Right kidney (tissue), 1 donor: Measurements from ENCODE around the gene NPC1L1.
"Not testable (repeated sequence)": the region's sequence is repeated elsewhere in the genome, so short reads cannot be mapped to it uniquely, and the experiment has no call there.

ENCODE experiments used
- DNase-seq: peaks from one replicate; pipeline ENCODE4 v3.0.0-alpha.2; 2016

Gene NPC1L1

DNA sequence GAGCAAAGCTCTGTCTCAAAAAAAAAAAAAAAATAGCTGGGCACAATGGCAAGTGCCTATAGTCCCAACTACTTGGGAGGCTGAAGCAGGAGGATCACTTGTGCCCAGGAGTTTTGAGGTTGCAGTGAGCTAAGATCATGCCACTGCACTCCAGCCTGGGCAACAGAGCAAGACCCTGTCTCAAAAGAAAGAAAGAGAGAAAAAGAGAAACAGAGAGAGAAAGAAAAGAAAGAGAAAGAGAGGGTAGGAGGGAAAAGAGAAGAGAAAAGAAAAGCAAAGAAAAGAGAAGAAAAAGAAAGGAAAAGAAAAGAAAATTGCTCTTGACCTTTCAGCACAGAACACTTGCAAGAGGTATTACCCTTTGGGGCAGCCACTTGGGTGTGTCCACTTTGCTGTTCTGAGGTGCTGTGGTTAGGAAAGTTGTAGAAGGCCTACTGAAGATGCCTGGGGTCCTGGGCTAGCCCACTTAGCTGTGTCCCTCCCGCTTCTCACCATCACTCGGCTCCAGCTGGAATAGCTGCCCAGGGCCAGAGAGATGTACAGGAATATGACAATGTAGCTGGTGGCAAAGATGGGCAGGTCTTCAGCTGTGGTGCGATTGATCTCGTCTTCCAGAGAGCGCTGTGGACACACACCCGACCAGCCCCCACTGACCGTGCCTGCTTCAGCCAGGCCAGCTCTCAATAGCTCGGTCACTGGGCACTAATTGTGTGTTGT is 5.6 kb downstream of the NPC1L1 start:
- DNase-seq: no peak

DNA sequence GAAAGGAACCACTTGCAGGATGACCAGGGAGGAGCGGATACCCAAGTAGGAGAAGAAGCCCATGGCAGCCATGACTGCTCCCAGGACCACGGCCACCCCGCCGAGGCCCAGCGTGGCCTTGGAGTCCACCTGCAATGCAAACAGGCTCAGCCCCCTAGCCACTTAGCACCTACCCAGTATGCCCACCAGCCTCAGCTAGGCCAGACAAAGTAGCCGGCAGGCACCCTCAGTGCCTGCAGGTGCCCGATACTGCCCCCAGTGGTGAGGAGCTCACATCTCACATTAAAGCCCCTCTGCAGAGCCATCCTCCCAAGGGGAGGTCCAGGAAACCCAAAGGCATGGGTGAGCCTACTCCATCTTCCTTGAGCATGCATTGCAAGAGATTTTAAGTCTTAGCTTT is 6.6 kb downstream of the NPC1L1 start:
- DNase-seq: no peak

DNA sequence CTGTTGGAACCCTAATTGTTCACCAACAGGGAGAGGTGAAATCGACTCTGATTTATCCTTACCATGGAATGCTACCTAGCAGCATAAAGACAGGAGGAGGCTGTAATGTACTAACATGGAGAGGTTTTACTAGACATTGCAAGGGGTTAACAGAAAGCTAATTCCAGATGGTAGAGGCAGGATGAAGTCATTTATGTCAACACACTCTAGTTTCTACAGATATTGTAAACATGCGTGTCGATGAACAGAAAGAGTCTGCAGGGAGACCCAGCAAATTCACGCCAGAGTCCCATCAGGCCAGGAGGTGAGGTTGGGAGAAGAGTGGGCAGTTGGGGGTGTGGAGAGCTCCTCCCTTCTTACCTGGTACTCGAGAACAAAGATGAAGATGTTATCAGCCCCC is 7.0 kb downstream of the NPC1L1 start:
- no peak for DNase-seq

DNA sequence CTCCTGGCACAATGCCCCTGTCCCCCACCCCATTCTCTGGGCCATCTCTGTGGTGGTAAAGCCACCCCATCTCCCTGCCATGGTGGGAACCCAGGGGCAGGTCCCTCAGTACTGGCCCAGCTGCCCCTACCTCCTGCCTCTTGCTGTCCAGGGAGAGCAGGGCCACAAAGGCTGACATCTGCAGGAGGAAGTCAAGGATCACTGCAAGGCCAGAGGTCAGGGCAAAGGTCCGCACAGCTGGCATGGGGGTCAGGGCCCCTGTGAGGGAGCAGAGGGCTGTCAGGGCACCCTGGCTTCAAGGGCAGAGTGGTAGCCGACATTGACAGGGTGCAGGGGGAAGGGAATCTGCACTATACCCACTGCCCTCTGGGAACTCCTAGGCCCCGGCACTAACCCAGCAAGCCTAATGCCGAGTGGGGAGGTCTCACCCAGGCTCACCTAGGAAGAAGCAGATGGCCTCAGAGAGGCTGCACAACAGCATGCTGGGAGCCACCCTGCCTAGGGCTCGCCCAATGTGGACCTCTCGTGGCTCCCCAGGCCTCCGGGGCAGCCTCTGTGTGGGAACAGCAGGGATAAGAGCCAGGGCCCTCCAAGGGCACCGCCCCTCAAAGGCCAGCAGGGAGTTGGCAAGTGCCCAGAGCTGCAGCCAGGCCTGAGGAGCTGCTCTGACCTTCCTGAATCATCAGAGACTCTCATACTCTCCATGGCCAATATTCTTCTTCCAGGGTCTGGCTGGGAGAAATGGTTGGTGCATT is 7.7 kb downstream of the NPC1L1 start:
- no peak for DNase-seq

DNA sequence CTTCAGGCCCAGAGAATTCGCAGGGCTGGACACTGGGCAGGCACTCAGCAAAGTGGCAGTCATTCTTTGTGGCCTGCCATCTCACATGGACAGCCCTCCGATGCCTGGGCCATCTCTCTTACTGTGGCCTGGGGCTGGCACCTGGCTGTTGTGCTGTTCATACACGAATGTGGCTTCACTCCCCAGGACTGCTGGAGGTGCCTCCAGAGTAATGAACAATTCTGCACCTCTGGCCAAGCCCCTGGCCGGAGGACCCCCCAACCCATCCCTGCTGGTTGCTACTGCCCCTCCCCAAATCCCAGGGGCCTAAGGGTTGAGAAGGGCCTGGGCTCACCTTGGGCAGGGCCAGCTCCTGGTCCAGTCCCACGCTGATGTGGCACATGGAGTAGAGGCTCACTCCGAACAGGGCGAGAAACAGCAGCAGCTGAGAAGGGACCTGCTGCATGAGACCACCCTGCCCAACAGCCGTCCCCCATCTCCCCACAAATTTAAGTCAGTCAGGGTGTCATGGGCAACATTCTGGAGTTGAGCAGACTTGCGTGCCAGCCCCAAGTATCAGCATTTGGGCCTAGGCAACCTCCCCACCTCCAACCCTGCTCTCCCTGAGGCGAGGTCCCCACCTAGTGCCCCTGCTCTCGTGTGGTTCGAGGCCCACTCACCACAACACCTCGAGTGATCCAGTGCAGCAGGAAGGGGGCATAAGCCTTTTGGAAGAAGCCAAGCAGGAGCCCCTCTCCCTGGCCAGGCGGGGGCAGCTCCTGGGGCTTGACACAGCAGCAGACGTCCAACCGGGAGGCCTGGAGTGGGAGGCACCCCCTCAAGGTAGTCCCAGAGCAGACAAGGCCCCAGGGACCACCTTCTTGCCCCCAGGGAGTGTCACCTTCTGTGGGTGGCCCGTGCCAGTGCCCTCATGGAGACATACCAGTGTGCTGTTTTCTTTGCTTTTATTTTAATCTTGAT is 9.4 kb downstream of the NPC1L1 start:
- DNase-seq: no peak

DNA sequence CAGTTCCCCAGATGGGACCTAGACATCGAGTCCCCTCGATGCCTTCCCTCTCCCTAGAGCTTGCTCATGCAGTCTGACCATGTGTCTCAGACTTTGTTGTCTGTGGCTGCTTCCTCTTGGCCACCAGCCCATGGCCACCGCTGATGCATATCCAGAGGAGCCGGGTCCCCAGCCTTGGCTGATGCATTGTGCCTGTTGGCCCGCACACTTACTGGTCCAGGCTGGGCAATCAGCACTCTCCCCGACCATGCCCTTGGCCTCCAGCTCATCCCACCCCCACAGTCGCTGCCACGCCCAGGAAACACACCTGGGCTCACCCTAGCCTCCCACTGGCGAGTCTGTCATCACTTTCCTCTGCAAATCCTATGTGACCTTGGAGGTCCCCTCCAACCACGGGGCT is 10.1 kb downstream of the NPC1L1 start:
- no peak for DNase-seq

DNA sequence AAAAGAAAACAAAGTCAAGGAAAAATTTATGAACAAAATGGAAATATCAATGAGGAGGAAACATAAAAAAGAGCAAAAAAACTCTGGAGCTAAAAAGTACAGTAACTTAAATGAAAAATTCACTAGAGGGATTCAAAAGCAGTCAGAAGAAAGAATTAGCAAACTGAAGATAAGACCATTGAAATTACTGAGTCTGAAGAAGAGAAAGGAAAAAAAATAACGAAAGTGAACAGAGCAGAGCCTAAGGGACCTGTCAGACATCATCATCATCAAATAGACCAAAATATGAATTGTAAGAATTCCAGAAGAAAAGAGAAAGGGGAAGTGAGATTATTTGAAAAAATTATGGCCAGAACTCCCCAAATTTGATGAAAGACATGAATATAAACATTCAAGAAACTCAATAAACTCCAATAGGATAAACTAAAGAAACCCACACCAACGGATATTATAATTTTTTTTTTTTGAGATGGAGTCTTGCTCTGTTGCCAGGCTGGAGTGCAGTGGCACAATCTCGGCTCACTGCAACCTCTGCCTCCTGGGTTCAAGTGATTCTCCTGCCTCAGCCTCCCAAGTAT is 16.2 kb downstream of the NPC1L1 start:
- DNase-seq: no peak

DNA sequence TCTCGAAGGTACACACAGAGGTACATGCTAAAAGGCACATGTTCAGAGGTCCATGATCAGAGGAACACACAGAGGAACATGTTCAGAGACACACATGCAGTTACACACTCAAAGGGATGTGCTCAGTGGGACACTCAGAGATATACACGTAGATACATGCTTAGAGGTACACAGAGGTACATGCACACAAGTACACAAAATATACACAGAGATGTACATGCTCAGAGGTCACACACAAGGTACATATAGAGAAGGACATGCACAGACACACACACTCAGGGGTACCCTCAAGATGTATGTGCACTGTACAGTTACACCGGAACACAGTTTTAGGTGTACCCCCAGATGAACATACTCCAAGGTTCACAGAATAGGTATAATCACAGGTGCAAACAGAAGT is 18.8 kb downstream of the NPC1L1 start:
- DNase-seq: no peak

DNA sequence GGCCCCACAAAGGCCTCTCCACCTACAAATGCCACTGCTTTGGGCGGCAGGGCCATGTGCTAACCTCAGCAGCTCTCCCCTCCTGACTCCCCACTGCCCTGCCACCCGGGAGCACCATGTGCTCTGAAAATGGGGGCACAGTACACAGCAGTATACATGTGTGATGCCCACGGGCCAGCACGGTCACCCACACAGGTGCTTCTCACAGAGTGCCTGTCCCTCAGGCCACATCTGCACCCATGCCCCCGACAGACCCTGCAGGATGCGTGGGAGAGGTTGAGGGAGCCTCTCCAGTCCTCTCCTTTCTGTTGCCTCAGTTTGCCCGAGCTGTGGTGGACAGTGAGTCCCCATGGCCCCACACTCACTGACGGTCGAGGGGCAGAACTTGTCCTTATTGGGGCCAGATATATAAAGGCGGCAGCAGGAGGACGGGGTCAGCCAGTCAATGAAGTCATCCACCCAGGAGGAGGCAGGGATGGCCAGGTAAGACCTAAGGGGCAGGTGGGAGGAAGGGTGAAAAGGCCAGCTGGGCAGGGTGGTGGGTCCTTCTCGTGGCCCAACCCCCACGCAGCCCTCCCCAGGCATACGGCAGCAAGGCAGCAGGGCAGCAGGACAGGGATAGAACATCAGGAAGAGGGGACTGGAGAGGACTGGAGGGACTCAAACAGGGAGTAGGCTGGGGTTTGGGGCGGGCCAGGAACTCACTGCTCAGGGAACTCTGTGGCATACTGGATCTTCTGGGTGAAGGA is 19.6 kb downstream of the NPC1L1 start:
- no peak for DNase-seq

DNA sequence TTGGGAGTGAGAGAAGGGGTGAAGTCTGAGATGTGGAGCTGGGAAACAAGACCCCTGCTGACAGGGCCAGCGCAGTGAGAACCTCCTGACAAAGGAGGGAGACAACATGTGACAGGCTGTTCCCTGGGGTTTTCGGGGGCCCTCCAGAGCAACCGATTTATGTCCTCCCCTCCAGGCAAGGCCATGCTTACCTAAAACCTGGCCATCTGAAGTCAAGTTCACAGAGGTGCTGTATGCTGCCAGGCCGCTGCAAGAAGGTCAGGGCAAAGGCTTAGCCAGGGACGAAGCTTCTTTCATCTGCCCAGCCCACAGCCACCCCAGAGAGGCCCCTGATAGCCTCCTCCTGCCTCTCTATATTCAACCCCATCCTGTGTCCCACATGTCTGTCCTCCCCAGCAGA is 20.6 kb downstream of the NPC1L1 start:
- no peak for DNase-seq

DNA sequence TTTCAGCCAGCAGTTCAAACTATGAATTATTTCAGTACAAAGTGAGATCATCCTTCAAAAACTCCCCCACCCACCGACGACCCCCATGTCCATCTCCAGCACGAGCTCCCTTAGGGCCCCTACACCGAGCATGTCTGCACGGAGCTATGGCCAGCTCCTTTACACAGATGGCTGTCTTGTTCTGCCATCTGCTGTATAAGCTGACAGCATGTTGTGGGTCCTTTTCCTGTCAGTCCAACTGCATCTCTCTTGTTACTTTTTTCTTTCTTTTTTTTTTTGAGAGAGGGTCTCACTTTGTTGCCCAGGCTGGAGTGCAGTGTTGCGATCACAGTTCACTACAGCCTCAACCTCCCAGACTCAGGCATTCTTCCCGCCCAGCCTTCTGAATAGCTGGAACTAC is 21.6 kb downstream of the NPC1L1 start:
- DNase-seq: no peak

DNA sequence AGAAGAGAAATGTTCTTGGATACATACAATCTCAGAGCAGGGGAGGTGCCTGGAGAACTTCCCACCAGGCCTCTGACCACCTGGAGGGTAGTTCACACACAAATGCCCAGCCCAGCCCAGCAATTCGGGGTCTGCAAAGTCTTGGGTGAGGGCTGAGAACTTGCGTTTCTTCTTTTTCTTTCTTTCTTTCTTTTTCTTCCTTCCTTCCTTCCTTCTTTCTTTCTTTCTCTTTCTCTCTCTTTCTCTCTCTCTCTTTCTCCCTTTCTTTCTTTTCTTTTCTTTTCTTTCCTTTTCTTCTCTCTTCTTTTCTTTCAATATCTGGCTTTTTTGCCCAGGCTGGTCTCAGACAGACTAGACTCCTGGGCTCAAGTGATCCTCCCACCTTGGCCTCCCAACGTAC is 22.4 kb downstream of the NPC1L1 start:
- no peak for DNase-seq

DNA sequence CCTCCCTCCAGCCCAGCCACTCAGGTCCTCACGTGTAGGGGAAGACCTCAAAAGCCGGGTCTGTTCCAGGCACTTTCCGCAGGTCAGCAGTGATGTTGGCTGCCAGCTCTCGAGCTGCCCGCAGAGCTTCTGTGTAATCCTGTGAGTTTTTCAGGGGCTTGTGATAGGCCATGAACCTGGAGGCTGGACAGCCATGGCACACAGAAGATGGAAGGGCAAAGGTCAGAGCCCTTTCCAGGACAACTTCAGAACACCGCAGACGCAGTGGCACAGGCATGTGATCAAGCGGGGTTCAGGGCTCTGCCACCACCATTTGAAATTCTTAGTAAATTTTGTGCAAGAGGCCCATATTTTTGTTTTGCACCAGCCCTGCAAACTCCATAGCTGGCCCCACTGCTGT is 24.0 kb downstream of the NPC1L1 start:
- no peak for DNase-seq

DNA sequence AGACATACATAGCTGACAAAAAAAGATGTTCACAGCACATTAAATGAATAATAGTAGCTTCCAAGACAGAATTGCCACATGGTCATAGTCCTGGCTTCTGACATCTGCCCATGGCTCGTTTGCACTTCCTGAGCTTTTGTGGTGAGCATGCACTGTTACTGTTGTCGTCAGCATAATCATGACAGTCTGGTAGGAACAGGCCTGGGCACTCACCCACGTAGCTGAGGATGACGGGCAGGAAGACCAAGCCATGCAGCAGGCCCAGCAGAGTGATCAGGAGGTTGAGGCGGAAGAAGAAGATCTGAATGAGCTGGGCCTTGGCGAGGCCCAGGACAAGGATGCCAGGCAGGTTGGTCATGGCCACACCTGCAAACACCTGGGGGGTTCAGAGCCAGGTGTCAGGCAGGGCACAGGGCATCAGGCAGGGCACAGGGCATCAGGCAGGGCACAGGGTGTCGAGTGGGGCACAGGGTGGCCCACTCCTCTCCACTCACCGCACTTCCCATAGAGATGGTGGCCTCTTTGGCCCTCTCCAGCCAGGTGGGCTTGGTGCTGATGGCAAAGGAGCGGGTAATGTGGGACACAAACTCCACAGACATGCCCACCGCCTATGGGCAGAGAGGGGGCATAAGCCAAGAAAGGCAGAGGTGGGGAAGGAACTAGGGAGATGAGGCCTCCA is 25.4 kb downstream of the NPC1L1 start:
- DNase-seq: no peak

DNA sequence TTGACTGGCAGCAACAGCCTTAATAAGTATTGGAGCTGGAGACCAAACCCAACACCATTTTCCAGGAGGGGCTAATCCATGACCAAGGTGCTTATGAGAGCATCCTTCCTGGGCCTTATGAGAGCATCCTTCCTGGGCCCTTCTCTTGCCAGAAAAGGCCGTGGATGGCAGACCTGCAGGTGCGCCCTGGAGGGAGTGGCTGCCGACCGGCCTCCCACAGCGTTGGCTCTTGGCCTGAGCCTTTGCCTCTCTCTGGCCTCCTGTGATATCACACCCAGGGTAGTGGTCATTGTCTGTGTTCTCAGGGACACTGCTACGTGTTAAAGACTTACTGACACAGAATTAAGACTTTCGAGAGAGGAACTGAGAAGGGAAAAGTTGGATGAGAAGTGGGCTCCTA is 28.4 kb downstream of the NPC1L1 start:
- no peak for DNase-seq

DNA sequence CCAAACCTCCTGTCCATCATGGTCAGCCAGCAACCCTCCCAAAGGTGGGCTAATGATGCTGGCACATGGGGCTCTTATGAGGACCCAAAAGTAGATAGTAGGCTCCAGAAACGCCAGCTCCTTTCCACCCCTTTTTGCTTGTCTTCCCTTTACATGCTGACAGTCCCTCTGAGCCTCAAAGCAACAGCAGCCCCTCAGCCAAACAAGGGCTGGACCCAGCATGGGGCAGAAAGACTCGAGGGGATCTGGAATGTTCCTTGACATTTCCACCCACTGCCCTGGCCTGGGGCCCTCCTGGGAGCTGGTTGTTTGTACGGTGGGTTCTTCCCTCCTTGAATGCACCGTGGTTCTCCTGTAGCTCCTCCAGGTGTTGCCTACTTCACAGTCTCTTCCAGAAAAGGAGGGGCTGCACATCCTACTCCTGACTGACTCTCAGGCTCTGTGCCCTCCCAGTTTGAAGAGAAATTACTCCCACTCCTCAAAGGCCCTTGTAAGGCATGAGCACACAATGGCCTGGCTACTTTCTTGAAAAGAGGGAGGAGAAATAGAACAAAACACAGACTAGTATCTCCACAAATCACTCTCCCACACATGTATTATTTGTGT is 29.2 kb downstream of the NPC1L1 start:
- DNase-seq: no peak

DNA sequence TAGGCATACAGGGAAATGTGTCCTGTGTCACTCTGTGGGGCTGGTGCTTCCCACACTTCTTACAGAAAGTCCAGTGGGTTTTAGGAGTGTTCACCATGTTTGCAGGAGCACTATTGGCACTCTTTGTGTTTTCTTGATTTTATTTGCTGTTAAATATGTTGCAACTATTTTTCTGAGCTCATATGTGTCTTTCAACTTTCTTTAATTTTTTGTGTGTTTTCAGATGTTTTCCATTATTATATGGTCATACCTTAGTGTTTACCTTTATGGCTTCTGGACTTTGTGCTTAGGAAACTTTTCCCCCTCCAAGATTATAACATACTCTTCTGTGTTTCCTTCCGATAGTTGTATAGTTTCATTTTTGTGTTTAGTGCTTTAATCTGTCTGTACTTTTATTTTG is 29.9 kb downstream of the NPC1L1 start:
- DNase-seq: no peak

DNA sequence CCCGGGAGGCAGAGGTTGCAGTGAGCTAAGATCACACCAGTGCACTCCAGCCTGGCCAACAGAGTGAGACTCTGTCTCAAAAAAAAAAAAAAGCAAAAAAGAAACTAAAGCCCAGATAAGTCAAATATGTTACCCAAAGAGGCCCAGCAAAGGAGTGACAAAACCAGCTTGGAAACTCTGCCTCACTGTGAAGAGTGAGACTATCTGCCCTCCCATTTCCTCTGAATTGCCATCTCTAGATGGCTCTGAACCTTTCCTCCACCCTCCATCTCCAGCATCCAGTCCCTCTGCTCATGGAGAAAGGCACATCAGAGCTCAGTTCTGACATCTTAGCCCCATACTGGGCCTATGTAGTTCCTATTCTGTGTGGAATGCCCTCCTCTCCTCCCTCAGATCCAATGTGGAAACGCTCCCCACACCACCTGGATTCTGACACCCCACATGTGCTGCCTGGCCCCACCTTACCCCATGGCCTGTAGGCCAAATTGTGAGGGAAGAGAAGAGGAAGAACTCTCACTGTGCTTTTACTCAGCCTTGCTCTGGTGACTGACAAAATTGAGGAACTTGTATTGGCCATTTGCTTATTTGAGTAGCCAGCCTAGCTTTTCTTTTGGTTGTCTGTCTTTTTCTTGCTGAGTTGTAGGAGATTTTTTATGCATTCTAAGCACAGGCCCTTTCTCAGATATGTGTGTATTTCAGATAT is 32.7 kb downstream of the NPC1L1 start:
- no peak for DNase-seq

DNA sequence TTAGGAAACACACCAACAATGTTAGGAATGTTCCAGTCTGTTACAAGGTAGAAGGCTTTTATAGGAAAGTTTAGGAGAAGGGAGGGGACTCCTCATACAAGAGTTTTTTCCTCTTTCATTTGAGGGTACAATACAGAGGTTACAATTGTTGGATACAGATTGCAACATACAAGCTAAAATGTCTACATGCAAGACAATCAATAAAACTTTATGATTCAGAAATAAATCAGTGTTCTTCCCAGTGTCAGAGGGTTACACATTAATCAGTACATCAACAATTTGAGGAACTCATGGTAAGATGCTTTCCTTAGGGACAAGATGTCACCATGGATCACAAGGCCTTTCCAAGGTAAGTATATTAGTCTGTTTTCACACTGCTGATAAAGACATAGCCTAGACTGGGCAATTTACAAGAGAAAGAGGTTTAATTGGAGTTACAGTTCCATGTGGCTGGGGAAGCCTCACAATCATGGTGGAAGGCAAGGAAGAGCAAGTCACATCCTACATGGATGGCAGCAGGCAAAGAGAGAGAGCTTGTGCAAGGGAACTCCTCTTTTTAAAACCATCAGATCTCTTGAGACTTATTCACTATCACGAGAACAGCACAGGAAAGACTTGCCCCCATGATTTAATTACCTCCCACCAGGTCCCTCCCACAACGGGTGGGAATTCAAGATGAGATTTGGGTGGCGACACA is 34.4 kb downstream of the NPC1L1 start:
- not testable (repeated sequence) for DNase-seq

DNA sequence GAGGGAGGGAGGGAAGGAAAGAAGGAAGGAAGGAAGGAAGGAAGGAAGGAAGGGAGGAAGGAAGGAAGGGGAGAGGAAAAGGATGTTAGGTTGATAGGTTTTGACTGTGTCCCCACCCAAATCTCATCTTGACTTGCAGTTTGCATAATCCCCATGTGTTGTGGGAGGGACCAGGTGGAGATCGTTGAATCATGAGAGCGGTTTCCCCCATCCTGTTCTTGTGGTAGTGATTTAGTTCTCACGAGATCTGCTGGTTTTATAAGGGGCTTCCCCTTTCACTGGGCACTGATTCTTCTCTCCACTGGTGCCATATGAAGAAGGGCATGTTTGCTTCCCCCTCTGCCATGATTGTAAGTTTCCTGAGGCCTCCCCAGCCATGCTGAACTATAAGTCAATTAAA is 35.5 kb downstream of the NPC1L1 start:
- DNase-seq: no peak
